SK-N-SH treated with all-trans-retinoic acid at 6 μM for 48 hours (cell line): Measurements from ENCODE around the gene PPP3CA.

Experiments
- ATAC-seq: fragments of 200-7000 bp; cut with Tn5 transposase; 3 replicates; pipeline ENCODE4 v1.9.1; 2020; ENCODE audit warnings: mild to moderate bottlenecking, moderate library complexity
- ARNTL ChIP-seq: fragments of 450-650 bp; formaldehyde crosslinking; IDR thresholded peaks from 2 replicates; pipeline ENCODE4 v1.5.0; 2020; ENCODE audit warnings: low read depth, mild to moderate bottlenecking, moderate library complexity, borderline replicate concordance
- CSDC2 ChIP-seq: fragments of 250-450 bp; sonication (Bioruptor Pico); IDR thresholded peaks from 2 replicates; pipeline ENCODE4 v1.5.0; 2020; ENCODE audit warnings: mild to moderate bottlenecking, moderate library complexity
- ESRRG ChIP-seq: fragments of 250-450 bp; sonication (Bioruptor Pico); IDR thresholded peaks from 2 replicates; pipeline ENCODE4 v1.6.1; 2021; ENCODE audit warnings: mild to moderate bottlenecking
- GLIS3 ChIP-seq: fragments of 250-450 bp; sonication (Bioruptor Pico); IDR thresholded peaks from 2 replicates; pipeline ENCODE4 v1.5.0; 2020; ENCODE audit warnings: mild to moderate bottlenecking, moderate library complexity
- ISL1 ChIP-seq: fragments of 250-450 bp; sonication (Bioruptor Pico); IDR thresholded peaks from 2 replicates; pipeline ENCODE4 v2.1.2; 2022; ENCODE audit warnings: mild to moderate bottlenecking, moderate library complexity
- OSR1 ChIP-seq: fragments of 250-450 bp; sonication (Bioruptor Pico); IDR thresholded peaks from 2 replicates; pipeline ENCODE4 v1.8.0; 2022; ENCODE audit warnings: moderate library complexity, mild to moderate bottlenecking, inconsistent platforms
- RARB ChIP-seq: fragments of 250-450 bp; sonication (Bioruptor Pico); IDR thresholded peaks from 2 replicates; pipeline ENCODE4 v1.8.0; 2021; ENCODE audit warnings: mild to moderate bottlenecking, moderate library complexity
- SNAI2 ChIP-seq: fragments of 250-450 bp; sonication (Bioruptor Pico); IDR thresholded peaks from 2 replicates; pipeline ENCODE4 v1.5.0; 2020; ENCODE audit warnings: mild to moderate bottlenecking, moderate library complexity
- TCF4 ChIP-seq: fragments of 250-450 bp; sonication (Bioruptor Pico); IDR thresholded peaks from 2 replicates; pipeline ENCODE4 v1.8.0; 2021; ENCODE audit warnings: mild to moderate bottlenecking, moderate library complexity, borderline replicate concordance
- TOX ChIP-seq: fragments of 250-450 bp; sonication (Bioruptor Pico); IDR thresholded peaks from 2 replicates; pipeline ENCODE4 v1.8.0; 2021; ENCODE audit warnings: mild to moderate bottlenecking, moderate library complexity, borderline replicate concordance
- ZFP30 ChIP-seq: fragments of 450-650 bp; formaldehyde crosslinking; IDR thresholded peaks from 2 replicates; pipeline ENCODE4 v1.5.0; 2022; ENCODE audit warnings: mild to moderate bottlenecking, moderate library complexity
- ZNF565 ChIP-seq: fragments of 450-650 bp; formaldehyde crosslinking; conservative IDR thresholded peaks from 2 replicates; pipeline ENCODE4 v1.5.0; 2020; ENCODE audit warnings: low read depth, mild to moderate bottlenecking, moderate library complexity
- ZNF70 ChIP-seq: fragments of 450-650 bp; formaldehyde crosslinking; IDR thresholded peaks from 2 replicates; pipeline ENCODE4 v1.5.0; 2020; ENCODE audit warnings: mild to moderate bottlenecking, moderate library complexity
- ZNF8 ChIP-seq: fragments of 450-650 bp; formaldehyde crosslinking; IDR thresholded peaks from 2 replicates; pipeline ENCODE4 v1.5.0; 2020; ENCODE audit warnings: mild to moderate bottlenecking, moderate library complexity
- TF ChIP-seq, protein P1 (sequence below): fragments of 250-450 bp; sonication (Bioruptor Pico); IDR thresholded peaks from 2 replicates; pipeline ENCODE4 v1.8.0; 2021; ENCODE audit warnings: low read depth, mild to moderate bottlenecking, moderate library complexity, borderline replicate concordance
- TF ChIP-seq, protein P2 (sequence below): fragments of 250-450 bp; sonication (Bioruptor Pico); IDR thresholded peaks from 2 replicates; pipeline ENCODE4 v1.5.0; 2020; ENCODE audit warnings: mild to moderate bottlenecking, moderate library complexity
- TF ChIP-seq, protein P3 (sequence below): fragments of 250-450 bp; sonication (Bioruptor Pico); IDR thresholded peaks from 2 replicates; pipeline ENCODE4 v1.8.0; 2020; ENCODE audit warnings: mild to moderate bottlenecking, moderate library complexity, borderline replicate concordance
- TF ChIP-seq, protein P4 (sequence below): fragments of 250-450 bp; sonication (Bioruptor Pico); IDR thresholded peaks from 2 replicates; pipeline ENCODE4 v1.5.1; 2020; ENCODE audit warnings: low read depth, mild to moderate bottlenecking, moderate library complexity
- TF ChIP-seq, protein P5 (sequence below): fragments of 250-450 bp; sonication (Bioruptor Pico); IDR thresholded peaks from 2 replicates; pipeline ENCODE4 v1.5.1; 2021; ENCODE audit warnings: mild to moderate bottlenecking, moderate library complexity

Gene PPP3CA

DNA sequence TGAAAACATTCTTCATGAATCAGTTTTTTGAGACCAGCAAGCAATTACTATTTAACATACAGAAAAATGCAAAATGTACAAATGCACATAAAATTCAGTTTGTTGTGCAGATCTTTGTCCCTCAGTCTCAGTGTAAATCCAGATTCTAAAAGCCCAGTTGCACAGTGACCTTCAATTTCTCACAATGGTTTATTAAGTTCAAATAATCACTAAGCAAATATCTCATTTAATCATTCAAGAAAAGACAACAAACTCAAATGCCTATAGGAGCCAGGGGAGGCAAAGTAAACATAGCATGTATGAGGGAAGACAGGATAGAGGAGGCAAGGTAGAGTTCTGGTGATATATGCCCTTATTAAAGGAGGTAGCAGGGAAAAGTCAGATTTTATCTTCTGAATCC, 82.8 kb downstream of the PPP3CA start:
- no peak for ATAC-seq
- TF ChIP-seq ARNTL (CRISPR knock-in tag) (no peak), ISL1 (no peak), ZFP30 (CRISPR knock-in tag) (no peak), GLIS3 (CRISPR knock-in tag) (no peak), TOX (CRISPR knock-in tag) (no peak), ZNF8 (no peak), RARB (CRISPR knock-in tag) (no peak), OSR1 (CRISPR knock-in tag) (no peak)
- TF ChIP-seq, protein P1, sequence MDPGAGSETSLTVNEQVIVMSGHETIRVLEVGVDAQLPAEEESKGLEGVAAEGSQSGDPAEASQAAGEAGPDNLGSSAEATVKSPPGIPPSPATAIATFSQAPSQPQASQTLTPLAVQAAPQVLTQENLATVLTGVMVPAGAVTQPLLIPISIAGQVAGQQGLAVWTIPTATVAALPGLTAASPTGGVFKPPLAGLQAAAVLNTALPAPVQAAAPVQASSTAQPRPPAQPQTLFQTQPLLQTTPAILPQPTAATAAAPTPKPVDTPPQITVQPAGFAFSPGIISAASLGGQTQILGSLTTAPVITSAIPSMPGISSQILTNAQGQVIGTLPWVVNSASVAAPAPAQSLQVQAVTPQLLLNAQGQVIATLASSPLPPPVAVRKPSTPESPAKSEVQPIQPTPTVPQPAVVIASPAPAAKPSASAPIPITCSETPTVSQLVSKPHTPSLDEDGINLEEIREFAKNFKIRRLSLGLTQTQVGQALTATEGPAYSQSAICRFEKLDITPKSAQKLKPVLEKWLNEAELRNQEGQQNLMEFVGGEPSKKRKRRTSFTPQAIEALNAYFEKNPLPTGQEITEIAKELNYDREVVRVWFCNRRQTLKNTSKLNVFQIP (CRISPR knock-in tag) = no peak
- TF ChIP-seq, protein P2, sequence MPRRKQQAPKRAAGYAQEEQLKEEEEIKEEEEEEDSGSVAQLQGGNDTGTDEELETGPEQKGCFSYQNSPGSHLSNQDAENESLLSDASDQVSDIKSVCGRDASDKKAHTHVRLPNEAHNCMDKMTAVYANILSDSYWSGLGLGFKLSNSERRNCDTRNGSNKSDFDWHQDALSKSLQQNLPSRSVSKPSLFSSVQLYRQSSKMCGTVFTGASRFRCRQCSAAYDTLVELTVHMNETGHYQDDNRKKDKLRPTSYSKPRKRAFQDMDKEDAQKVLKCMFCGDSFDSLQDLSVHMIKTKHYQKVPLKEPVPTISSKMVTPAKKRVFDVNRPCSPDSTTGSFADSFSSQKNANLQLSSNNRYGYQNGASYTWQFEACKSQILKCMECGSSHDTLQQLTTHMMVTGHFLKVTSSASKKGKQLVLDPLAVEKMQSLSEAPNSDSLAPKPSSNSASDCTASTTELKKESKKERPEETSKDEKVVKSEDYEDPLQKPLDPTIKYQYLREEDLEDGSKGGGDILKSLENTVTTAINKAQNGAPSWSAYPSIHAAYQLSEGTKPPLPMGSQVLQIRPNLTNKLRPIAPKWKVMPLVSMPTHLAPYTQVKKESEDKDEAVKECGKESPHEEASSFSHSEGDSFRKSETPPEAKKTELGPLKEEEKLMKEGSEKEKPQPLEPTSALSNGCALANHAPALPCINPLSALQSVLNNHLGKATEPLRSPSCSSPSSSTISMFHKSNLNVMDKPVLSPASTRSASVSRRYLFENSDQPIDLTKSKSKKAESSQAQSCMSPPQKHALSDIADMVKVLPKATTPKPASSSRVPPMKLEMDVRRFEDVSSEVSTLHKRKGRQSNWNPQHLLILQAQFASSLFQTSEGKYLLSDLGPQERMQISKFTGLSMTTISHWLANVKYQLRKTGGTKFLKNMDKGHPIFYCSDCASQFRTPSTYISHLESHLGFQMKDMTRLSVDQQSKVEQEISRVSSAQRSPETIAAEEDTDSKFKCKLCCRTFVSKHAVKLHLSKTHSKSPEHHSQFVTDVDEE = no peak

DNA sequence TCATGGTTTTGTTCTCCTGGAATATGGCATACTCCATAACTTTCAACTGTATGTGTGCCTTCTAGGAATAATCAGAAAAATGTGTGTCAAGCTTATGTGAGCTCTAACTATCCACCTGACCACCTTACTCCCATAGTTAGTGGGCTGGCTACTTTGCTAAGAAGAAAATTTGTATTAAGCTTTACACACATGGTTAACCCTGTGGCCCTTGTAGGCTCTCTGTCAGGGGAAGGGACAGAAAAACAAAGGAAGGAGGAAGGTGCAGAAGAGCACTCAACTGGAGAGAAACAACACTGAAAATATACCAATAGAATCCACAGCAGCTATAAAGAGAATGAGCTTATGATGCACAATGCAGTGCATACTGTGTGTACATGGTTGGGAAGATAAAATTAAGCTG, 84.6 kb downstream of the PPP3CA start:
- no peak for TF ChIP-seq TCF4 (CRISPR knock-in tag)
- no peak for TF ChIP-seq ZNF70
- TF ChIP-seq ESRRG (CRISPR knock-in tag) = no peak
- TF ChIP-seq ARNTL (CRISPR knock-in tag) = no peak
- TF ChIP-seq, protein P3, sequence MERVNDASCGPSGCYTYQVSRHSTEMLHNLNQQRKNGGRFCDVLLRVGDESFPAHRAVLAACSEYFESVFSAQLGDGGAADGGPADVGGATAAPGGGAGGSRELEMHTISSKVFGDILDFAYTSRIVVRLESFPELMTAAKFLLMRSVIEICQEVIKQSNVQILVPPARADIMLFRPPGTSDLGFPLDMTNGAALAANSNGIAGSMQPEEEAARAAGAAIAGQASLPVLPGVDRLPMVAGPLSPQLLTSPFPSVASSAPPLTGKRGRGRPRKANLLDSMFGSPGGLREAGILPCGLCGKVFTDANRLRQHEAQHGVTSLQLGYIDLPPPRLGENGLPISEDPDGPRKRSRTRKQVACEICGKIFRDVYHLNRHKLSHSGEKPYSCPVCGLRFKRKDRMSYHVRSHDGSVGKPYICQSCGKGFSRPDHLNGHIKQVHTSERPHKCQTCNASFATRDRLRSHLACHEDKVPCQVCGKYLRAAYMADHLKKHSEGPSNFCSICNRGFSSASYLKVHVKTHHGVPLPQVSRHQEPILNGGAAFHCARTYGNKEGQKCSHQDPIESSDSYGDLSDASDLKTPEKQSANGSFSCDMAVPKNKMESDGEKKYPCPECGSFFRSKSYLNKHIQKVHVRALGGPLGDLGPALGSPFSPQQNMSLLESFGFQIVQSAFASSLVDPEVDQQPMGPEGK (CRISPR knock-in tag) = no peak
- TF ChIP-seq GLIS3 (CRISPR knock-in tag) = no peak
- no peak for TF ChIP-seq SNAI2 (CRISPR knock-in tag)
- no peak for TF ChIP-seq ZFP30 (CRISPR knock-in tag)
- no peak for TF ChIP-seq ZNF565 (CRISPR knock-in tag)
- TF ChIP-seq, protein P4, sequence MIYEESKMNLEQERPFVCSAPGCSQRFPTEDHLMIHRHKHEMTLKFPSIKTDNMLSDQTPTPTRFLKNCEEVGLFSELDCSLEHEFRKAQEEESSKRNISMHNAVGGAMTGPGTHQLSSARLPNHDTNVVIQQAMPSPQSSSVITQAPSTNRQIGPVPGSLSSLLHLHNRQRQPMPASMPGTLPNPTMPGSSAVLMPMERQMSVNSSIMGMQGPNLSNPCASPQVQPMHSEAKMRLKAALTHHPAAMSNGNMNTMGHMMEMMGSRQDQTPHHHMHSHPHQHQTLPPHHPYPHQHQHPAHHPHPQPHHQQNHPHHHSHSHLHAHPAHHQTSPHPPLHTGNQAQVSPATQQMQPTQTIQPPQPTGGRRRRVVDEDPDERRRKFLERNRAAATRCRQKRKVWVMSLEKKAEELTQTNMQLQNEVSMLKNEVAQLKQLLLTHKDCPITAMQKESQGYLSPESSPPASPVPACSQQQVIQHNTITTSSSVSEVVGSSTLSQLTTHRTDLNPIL (CRISPR knock-in tag) = no peak
- TF ChIP-seq, protein P5, sequence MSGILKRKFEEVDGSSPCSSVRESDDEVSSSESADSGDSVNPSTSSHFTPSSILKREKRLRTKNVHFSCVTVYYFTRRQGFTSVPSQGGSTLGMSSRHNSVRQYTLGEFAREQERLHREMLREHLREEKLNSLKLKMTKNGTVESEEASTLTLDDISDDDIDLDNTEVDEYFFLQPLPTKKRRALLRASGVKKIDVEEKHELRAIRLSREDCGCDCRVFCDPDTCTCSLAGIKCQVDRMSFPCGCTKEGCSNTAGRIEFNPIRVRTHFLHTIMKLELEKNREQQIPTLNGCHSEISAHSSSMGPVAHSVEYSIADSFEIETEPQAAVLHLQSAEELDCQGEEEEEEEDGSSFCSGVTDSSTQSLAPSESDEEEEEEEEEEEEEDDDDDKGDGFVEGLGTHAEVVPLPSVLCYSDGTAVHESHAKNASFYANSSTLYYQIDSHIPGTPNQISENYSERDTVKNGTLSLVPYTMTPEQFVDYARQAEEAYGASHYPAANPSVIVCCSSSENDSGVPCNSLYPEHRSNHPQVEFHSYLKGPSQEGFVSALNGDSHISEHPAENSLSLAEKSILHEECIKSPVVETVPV (CRISPR knock-in tag) = no peak
- TF ChIP-seq CSDC2 (CRISPR knock-in tag) = no peak
- TF ChIP-seq TOX (CRISPR knock-in tag) = no peak
- TF ChIP-seq, protein P2 = no peak
- no peak for ATAC-seq
